ENCODE data around the gene CTNNB1.

The CTNNB1 gene

GRCh38 chr3:41210966-41211365 is 11.7 kb downstream of the CTNNB1 start:
- H3K9ac ChIP-seq (ENCODE audit: low read length): no peak overlapping the region
- H2BK5ac ChIP-seq (ENCODE audit: low read depth, low read length, poor library complexity, severe bottlenecking): no peak overlapping the region
- DNase-seq: no peak
- H3K27ac ChIP-seq (ENCODE audit: low read length, poor library complexity, severe bottlenecking): no peak overlapping the region
- H4K91ac ChIP-seq (ENCODE audit: low read length): no peak overlapping the region
- no peak overlapping the region for H2AK5ac ChIP-seq (ENCODE audit: low read length, severe bottlenecking)
- peaks cover 1% of the 10 kb centered on the region for H3K4me1 ChIP-seq (ENCODE audit: control insufficient read depth, insufficient read depth, low read depth, low read length)
- no peak overlapping the region for H2BK15ac ChIP-seq (ENCODE audit: low read depth, poor library complexity, severe bottlenecking)
- no peaks in the 10 kb centered on the region for H3K9me3 ChIP-seq (ENCODE audit: control insufficient read depth, low read length)
- no peaks in the 10 kb centered on the region for H3K27me3 ChIP-seq (ENCODE audit: control insufficient read depth in 1 of 2, insufficient read depth in 1 of 2, low read length in 2 of 2)
- H3K18ac ChIP-seq (ENCODE audit: low read depth in 1 of 2, low read length in 2 of 2): no peak overlapping the region
- no peak overlapping the region for H4K8ac ChIP-seq (ENCODE audit: low read length)
- no peak overlapping the region for H3K4me2 ChIP-seq (ENCODE audit: low read length, poor library complexity, severe bottlenecking)
- no peak overlapping the region for H3K23ac ChIP-seq (ENCODE audit: low read length in 2 of 2)
- no peak overlapping the region for H3K14ac ChIP-seq (ENCODE audit: low read length in 2 of 2)
- no peak overlapping the region for H2AFZ ChIP-seq (ENCODE audit: low read depth, low read length)
- no peak overlapping the region for H3K4ac ChIP-seq (ENCODE audit: low read depth in 1 of 2, low read length in 2 of 2)
- no peak overlapping the region for H2BK12ac ChIP-seq (ENCODE audit: low read length in 2 of 2)
- WGBS: 94% methylated on average over 5 of the region's 5 CpGs
- H3K36me3 ChIP-seq (ENCODE audit: control insufficient read depth in 1 of 2, insufficient read depth in 2 of 2, low read depth in 1 of 2, low read length in 2 of 2): no peaks in the 10 kb centered on the region
- H2BK120ac ChIP-seq (ENCODE audit: low read depth, low read length): no peak overlapping the region
- no peaks in the 10 kb centered on the region for H3K79me1 ChIP-seq (replicated peaks; ENCODE audit: low read length, poor library complexity, severe bottlenecking)
- no peak overlapping the region for H3K4me3 ChIP-seq (ENCODE audit: insufficient read depth in 1 of 2, low read depth in 1 of 2, low read length in 2 of 2)

- no peak overlapping the region for H3K27ac ChIP-seq (ENCODE audit: low read length, poor library complexity, severe bottlenecking)
- H3K27me3 ChIP-seq (ENCODE audit: control insufficient read depth in 1 of 2, insufficient read depth in 1 of 2, low read length in 2 of 2): no peaks in the 10 kb centered on the region
- H2BK120ac ChIP-seq (ENCODE audit: low read depth, low read length): no peak overlapping the region
- H3K4me2 ChIP-seq (ENCODE audit: low read length, poor library complexity, severe bottlenecking): no peak overlapping the region
- H3K4ac ChIP-seq (ENCODE audit: low read depth in 1 of 2, low read length in 2 of 2): no peak overlapping the region
- no peak overlapping the region for H4K8ac ChIP-seq (ENCODE audit: low read length)
- no peak overlapping the region for H3K23ac ChIP-seq (ENCODE audit: low read length in 2 of 2)
- no peaks in the 10 kb centered on the region for H3K79me1 ChIP-seq (replicated peaks; ENCODE audit: low read length, poor library complexity, severe bottlenecking)
- no peak overlapping the region for H2BK12ac ChIP-seq (ENCODE audit: low read length in 2 of 2)
- H3K9me3 ChIP-seq (ENCODE audit: control insufficient read depth, low read length): no peaks in the 10 kb centered on the region
- H2BK15ac ChIP-seq (ENCODE audit: low read depth, poor library complexity, severe bottlenecking): no peak overlapping the region
- no peak overlapping the region for H2AK5ac ChIP-seq (ENCODE audit: low read length, severe bottlenecking)
- WGBS: no CpG with 5 or more reads among the region's 2 CpGs
- no peak for DNase-seq
- no peak overlapping the region for H2AFZ ChIP-seq (ENCODE audit: low read depth, low read length)
- H4K91ac ChIP-seq (ENCODE audit: low read length): no peak overlapping the region
- H3K4me1 ChIP-seq (ENCODE audit: control insufficient read depth, insufficient read depth, low read depth, low read length): peaks cover 3% of the 10 kb centered on the region
- no peak overlapping the region for H3K4me3 ChIP-seq (ENCODE audit: insufficient read depth in 1 of 2, low read depth in 1 of 2, low read length in 2 of 2)
- no peak overlapping the region for H3K18ac ChIP-seq (ENCODE audit: low read depth in 1 of 2, low read length in 2 of 2)
- H2BK5ac ChIP-seq (ENCODE audit: low read depth, low read length, poor library complexity, severe bottlenecking): no peak overlapping the region
- H3K14ac ChIP-seq (ENCODE audit: low read length in 2 of 2): no peak overlapping the region
- peaks cover 0 to 3% of the 10 kb centered on the region in 2 experiments for H3K36me3 ChIP-seq (ENCODE audit: control insufficient read depth in 1 of 2, insufficient read depth in 2 of 2, low read depth in 1 of 2, low read length in 2 of 2)
- H3K9ac ChIP-seq (ENCODE audit: low read length): no peak overlapping the region
These were observed 12.8 kb downstream of the CTNNB1 start for GRCh38 chr3:41212088-41212487.

- Histone ChIP-seq H4K91ac (ENCODE audit: low read length) (no peak overlapping the region), H3K9ac (ENCODE audit: low read length) (no peak overlapping the region), H4K8ac (ENCODE audit: low read length) (no peak overlapping the region), H2AFZ (ENCODE audit: low read depth, low read length) (no peak overlapping the region), H3K4me1 (ENCODE audit: control insufficient read depth, insufficient read depth, low read depth, low read length) (peaks cover 3% of the 10 kb centered on the region), H3K14ac (ENCODE audit: low read length in 2 of 2) (no peak overlapping the region), H3K18ac (ENCODE audit: low read depth in 1 of 2, low read length in 2 of 2) (no peak overlapping the region), H2BK120ac (ENCODE audit: low read depth, low read length) (no peak overlapping the region), H3K4me3 (ENCODE audit: insufficient read depth in 1 of 2, low read depth in 1 of 2, low read length in 2 of 2) (no peak overlapping the region), H3K4ac (ENCODE audit: low read depth in 1 of 2, low read length in 2 of 2) (no peak overlapping the region), H3K27me3 (ENCODE audit: control insufficient read depth in 1 of 2, insufficient read depth in 1 of 2, low read length in 2 of 2) (no peaks in the 10 kb centered on the region), H2BK12ac (ENCODE audit: low read length in 2 of 2) (no peak overlapping the region), H2BK5ac (ENCODE audit: low read depth, low read length, poor library complexity, severe bottlenecking) (no peak overlapping the region), H3K9me3 (ENCODE audit: control insufficient read depth, low read length) (no peaks in the 10 kb centered on the region), H3K23ac (ENCODE audit: low read length in 2 of 2) (no peak overlapping the region), H3K4me2 (ENCODE audit: low read length, poor library complexity, severe bottlenecking) (no peak overlapping the region), H2AK5ac (ENCODE audit: low read length, severe bottlenecking) (no peak overlapping the region), H2BK15ac (ENCODE audit: low read depth, poor library complexity, severe bottlenecking) (no peak overlapping the region), H3K79me1 (replicated peaks; ENCODE audit: low read length, poor library complexity, severe bottlenecking) (no peaks in the 10 kb centered on the region), H3K27ac (ENCODE audit: low read length, poor library complexity, severe bottlenecking) (no peak overlapping the region), H3K36me3 (ENCODE audit: control insufficient read depth in 1 of 2, insufficient read depth in 2 of 2, low read depth in 1 of 2, low read length in 2 of 2) (peaks cover 0 to 3% of the 10 kb centered on the region in 2 experiments)
- no CpG with 5 or more reads among the region's 2 CpGs for WGBS
- no peak for DNase-seq
These were observed 14.3 kb downstream of the CTNNB1 start for GRCh38 chr3:41213588-41213987.

DNA sequence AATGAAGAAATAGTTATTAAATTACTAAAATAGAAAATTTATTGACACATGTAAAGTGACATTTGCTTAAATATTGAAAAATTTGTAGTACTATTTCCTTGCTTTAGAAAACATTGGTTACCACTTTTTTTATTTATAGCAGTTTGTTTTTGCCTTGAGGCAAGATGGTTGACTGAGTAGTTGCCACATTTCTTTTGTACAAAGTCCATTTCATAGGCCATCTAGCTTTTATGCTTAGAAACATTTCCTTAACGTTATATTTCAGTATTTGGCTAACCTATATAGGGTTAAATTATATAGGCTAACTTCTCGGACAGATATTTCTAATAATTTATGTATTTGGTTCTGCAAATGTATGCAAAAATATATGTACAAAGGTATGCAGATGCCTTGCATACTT is 17.1 kb downstream of the CTNNB1 start:
- WGBS: no CpG with 5 or more reads among the region's 2 CpGs
- H2BK120ac ChIP-seq (ENCODE audit: low read depth, low read length): no peak overlapping the region
- no peaks in the 10 kb centered on the region for H3K27me3 ChIP-seq (ENCODE audit: control insufficient read depth in 1 of 2, insufficient read depth in 1 of 2, low read length in 2 of 2)
- no peak overlapping the region for H2AK5ac ChIP-seq (ENCODE audit: low read length, severe bottlenecking)
- H3K79me1 ChIP-seq (replicated peaks; ENCODE audit: low read length, poor library complexity, severe bottlenecking): no peaks in the 10 kb centered on the region
- no peak overlapping the region for H2AFZ ChIP-seq (ENCODE audit: low read depth, low read length)
- no peak overlapping the region for H2BK12ac ChIP-seq (ENCODE audit: low read length in 2 of 2)
- peaks cover 0 to 3% of the 10 kb centered on the region in 2 experiments for H3K36me3 ChIP-seq (ENCODE audit: control insufficient read depth in 1 of 2, insufficient read depth in 2 of 2, low read depth in 1 of 2, low read length in 2 of 2)
- no peak overlapping the region for H3K14ac ChIP-seq (ENCODE audit: low read length in 2 of 2)
- no peak overlapping the region for H2BK15ac ChIP-seq (ENCODE audit: low read depth, poor library complexity, severe bottlenecking)
- no peak overlapping the region for H3K27ac ChIP-seq (ENCODE audit: low read length, poor library complexity, severe bottlenecking)
- no peak overlapping the region for H3K4me2 ChIP-seq (ENCODE audit: low read length, poor library complexity, severe bottlenecking)
- no peak overlapping the region for H3K4me3 ChIP-seq (ENCODE audit: insufficient read depth in 1 of 2, low read depth in 1 of 2, low read length in 2 of 2)
- no peaks in the 10 kb centered on the region for H3K9me3 ChIP-seq (ENCODE audit: control insufficient read depth, low read length)
- H3K4ac ChIP-seq (ENCODE audit: low read depth in 1 of 2, low read length in 2 of 2): no peak overlapping the region
- no peak overlapping the region for H3K9ac ChIP-seq (ENCODE audit: low read length)
- no peak overlapping the region for H4K8ac ChIP-seq (ENCODE audit: low read length)
- H3K23ac ChIP-seq (ENCODE audit: low read length in 2 of 2): no peak overlapping the region
- DNase-seq: no peak
- no peak overlapping the region for H4K91ac ChIP-seq (ENCODE audit: low read length)
- no peak overlapping the region for H2BK5ac ChIP-seq (ENCODE audit: low read depth, low read length, poor library complexity, severe bottlenecking)
- H3K18ac ChIP-seq (ENCODE audit: low read depth in 1 of 2, low read length in 2 of 2): no peak overlapping the region
- H3K4me1 ChIP-seq (ENCODE audit: control insufficient read depth, insufficient read depth, low read depth, low read length): peaks cover 3% of the 10 kb centered on the region

Data from mesenchymal stem cell (in vitro differentiated cells and primary cell).